Stimulated activated CD4-positive, alpha-beta T cell treated with anti-CD3 and anti-CD28 coated beads, Interleukin-4, amount 100 ng/mL, for 48 hours (primary cell): ENCODE results near the gene GPRIN2.
"Not testable (repeated sequence)": the region's sequence is repeated elsewhere in the genome, so short reads cannot be mapped to it uniquely, and the experiment has no call there.

Experiments
- DNase-seq, 2 donors: peaks; one replicate each; pipeline ENCODE4 v3.0.0-alpha.2; 2020; ENCODE audit warnings: low read depth in 2 of 2

Gene GPRIN2

DNA sequence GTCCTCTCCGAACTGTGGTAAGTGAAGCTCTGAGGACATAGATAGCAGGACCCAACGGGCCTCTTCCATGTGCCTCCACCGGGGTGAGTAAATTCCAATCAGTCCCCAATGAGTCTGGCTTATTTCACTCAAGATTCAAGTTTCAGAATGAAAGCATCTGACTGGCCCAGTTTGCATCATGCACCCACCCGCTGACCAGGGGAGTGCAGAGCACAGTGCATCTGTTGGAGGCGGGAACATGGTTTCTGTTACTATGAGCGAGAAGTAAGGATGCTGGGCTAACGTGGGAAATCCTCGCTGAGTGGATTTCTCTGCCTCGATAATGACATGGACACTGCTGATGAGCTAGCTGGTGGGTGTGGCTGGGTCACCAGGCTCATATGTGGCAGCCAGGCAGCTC is 10.7 kb upstream of the GPRIN2 start:
- not testable (repeated sequence) for DNase-seq

DNA sequence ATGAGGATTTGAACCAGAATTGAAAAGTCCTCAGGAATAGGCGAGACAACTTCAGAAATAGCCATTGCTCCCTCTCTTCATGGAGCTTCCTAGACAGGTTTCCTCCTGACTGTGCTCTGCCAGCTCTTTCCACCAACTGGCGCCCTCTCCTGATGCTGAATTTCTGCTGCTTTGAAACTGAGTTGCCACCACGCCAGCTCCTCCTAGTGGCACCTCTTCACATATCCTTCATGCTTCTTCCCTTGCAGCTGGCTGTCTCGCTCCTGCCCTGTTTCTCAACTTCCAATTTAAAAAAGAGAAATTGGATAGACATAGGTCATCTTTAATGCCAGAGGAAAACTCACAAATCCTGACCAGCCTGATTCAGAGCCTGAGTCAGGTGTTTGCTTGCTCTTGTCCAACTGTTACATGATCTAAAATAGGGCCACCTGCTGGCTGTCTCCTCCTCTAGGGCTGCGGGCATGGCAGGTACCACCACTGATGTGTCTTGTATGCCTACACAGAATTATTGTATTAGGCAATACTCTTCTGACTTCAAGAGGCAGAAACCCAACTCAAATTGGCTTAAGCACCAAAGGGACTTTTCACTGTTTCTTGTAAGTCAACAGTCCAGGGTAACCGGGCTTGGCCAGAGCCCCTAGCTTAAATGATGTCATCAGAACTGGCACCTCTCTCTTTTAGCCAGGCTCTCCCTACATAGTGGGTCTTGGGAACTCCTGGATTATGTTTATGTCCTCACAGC is 9.3 kb upstream of the GPRIN2 start:
- peak; percentile 42 to 45 for DNase-seq

DNA sequence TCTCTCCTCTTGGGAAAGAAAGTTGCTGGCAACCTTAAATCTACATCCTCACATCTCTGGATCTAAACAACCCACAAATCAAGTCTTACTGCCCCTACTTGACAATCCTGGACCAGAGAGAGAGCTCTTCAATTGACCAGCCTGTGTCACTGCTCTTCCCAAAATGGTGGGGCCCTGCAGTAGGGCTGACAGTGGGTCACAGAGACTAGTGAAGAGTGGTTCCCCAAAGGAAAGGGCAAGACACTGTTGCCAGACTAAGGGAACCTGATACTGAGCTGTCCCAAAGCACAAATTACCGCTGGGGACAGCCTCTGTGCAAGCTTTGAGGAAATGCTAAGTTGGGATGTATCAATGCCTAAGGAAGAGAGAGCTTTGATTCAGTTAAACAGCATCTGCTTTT is 4.5 kb upstream of the GPRIN2 start:
- DNase-seq, result no peak

- DNase-seq, result no peak
Measured at GRCh38 chr10:46560381-46560780, 3.9 kb upstream of the GPRIN2 start.

DNA sequence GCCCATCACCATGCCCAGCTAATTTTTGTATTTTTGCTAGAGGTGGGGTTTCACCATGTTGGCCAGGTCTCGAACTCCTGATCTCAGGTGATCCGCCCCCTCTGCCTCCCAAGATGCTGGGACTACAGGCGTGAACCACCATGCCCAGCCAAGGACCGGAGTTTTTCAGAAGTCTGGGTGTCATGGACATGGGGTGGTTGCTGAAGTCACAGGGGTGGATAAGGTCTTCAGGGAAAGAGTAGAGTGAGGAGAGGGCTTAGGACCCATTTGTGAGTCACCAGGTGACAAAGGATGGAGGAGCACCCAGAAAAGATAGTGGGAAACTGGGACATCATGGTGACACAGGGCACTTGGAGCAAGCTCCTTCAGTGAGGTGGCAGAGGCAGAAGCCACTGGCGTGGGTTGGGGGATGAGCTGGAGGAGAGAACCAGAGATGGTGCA is 2.8 kb upstream of the GPRIN2 start:
- no peak for DNase-seq

DNA sequence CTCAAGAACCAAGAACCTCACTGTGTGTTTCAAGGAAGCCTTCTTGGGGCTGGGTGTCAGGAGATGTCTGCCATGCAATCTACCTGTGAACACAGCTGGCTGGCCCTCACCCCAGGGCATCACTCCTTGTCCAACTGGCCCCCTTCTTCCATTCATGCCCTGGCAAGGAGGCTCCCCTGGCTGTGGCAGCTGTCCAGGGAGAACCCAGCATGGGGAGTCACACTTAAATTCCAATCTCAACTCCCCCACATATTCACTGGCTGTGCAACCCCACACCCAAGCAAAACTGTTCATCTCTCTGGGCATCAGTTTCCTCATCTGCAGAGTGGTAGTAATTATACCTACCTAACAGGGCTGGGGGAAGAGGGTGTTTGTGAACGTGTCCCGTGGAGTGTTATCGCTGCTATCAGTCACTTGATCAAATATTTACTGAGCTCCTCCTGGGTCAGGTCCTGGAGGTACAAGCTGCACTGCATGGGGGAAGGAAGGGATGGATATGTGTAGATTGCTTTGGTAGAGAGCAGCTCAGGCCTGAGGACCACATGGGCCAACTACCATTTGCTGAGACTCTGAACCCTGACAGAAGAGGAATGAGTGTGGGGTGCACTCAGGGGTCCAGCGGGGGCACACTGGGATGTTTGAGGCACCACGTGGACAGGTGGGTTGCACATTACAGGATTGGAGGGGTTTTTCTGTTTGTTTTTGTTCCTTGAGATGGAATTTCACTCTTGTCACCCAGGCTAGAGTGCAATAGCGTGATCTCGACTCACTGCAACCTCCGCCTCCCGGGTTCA is 2.1 kb upstream of the GPRIN2 start:
- DNase-seq, result no peak

DNA sequence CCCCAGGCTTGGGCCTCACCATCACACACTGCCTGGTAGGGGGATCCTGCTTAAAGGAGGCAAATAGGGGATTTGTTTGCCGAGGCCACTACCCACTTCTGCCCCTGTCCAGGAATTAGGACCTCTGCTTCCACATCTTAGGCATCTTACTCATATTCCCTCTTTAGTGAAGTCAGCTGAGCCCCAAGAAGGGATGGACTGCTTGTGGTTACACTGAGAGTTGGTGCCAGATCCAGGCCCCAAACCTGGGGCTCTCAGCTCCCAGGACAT is 1.6 kb upstream of the GPRIN2 start:
- no peak for DNase-seq

GRCh38 chr10:46557319-46558121 is 1.1 kb upstream of the GPRIN2 start:
- no peak for DNase-seq

DNA sequence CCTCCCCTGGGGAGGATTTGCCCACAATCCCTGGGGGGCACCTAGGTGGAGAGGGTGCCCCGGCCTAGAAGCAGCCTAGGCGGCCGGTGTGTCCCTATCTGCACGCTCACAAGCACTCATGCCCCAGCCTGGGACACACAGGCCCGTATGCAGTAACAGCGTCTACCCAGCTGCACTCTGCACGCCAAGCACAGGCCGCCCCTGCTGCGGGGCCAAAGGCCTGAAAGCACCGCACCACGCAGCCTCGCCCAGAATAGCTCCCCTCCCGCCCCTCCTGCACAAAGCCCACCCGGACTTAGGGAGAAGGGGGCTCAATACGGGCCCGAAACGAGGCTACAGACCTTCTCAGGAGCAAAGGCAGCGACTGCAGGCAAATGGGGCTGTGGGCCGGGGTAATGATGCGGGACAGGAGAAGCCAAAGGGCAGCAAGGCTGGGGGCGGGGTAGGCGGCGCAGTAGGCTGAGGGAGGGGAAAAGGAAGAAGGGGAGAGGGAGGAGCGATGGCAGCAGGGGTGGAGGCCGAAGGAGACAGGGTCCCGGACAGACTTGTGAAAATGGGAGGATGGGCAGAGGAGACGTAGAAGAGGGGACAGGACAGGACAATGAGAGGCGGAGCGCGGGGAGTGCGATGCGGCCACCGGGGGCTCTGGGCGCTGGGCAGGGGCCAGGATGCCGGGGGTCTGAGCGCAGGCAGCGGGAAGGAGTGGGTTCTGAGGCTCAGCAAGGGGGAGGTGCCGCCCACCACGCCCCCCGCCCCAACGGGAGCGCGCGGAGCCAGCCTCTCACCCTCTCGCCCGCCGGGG is 544 bp downstream of the GPRIN2 start:
- no peak for DNase-seq

DNA sequence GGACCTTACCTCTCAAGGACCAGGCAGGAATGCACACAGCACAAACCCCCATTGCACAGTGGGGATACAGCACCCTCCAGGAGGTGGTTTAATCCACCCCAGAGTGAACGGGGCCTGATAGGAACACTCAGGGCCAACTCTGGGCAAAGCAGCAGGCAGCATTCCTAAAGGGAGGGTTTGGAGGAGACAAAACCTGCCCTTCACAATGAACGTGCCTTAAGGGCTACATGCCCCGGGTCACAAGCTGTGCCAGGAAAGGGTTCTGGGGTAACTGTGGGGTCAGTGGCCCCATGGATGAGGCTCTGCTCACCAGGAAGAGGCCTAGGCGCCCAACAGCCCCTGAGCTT is 1.1 kb downstream of the GPRIN2 start:
- no peak for DNase-seq

- no peak for DNase-seq
Measured at GRCh38 chr10:46554166-46554781, 2.2 kb downstream of the GPRIN2 start.

DNA sequence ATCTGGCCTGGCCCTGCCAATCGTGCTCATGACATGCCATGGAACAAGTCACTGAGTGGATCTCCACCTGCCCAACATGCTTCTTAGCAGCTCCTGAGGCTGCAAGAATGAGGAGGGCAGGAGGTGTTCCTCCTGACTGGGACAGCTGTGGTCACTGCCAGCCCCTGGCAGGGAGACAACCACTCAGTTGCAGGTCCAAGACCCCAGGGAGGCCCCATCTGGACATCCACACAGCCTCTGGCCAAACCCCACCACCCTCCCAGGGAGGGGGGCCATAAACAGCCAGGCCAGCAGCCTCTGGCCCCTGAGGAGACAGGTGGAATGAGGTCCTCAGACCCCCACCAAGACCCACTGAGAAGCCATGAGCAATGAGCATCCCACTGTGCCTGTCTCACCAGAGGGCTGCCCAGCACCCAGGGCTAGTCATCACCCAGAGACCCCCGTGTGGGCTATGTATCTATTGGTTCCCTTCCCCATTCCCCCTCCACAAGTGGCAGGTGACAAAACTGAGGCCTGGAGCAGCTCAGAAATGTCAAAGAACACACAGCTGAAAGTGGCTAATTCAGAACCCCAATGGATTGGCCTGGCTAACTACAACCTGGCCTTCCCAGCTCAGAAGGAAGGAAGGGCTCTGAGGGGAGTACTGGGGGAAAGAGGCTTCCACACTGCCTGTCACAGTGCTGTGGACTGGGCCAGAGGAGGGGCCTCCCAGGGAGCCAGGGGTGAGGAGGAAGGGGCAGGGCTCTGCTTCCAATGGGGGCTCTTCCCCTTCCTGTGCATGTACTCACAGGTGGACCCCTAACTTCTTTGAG is 3.0 kb downstream of the GPRIN2 start:
- no peak for DNase-seq

- no peak for DNase-seq
Measured at GRCh38 chr10:46552526-46553237, 3.8 kb downstream of the GPRIN2 start.

- no peak for DNase-seq
Measured at GRCh38 chr10:46551701-46552525, 4.5 kb downstream of the GPRIN2 start.

DNA sequence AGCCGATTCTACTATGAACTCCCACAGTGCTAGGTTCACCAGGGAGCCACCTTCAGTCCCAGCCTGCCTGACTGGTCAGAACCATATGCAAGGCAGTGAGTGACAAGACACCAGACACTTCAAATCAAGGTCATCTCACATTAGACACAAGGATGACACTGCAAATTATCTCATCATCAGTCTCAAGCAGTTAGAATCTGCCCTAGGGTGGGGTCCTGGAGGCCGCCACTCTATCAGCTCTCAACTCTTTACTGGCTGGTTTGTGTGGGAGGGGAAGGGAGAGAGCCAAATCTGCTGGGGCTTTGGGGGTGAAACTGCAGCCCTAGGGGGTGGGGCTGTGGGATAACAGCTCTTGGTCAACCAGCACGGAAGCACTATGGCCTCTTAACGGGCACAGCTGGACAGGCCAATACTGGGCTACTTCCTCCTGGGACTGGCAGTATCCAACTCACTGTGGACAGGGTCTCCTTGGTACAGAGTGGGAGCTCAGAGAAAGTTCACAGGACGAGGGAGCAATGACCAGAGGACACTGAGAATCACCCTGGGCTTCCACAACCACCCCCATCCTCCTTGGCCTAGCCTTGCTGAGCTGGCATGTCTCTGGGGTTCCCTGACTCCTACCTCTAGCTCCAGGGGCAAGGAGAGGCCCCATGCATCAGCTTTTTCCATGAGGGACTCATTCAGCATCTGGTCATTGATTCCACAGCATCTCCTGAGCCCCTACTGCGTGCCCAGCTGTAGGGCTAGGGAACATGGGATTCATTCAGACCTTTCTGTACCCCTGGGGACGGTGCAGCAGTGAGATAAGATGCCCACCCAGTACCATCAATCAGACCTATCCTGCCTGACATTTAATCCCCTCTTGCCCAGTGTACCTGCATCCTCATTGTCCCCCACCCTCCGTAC is 5.4 kb downstream of the GPRIN2 start:
- DNase-seq, result no peak

- DNase-seq, result no peak
Measured at GRCh38 chr10:46550076-46550790, 6.2 kb downstream of the GPRIN2 start.
